Measurements from ENCODE around the gene IGF2BP2.
A peak's percentile ranks its signal among the peaks of the same experiment; 100 is the strongest.
"Not testable (repeated sequence)": the region's sequence is repeated elsewhere in the genome, so short reads cannot be mapped to it uniquely, and the experiment has no call there.

The IGF2BP2 gene

DNA sequence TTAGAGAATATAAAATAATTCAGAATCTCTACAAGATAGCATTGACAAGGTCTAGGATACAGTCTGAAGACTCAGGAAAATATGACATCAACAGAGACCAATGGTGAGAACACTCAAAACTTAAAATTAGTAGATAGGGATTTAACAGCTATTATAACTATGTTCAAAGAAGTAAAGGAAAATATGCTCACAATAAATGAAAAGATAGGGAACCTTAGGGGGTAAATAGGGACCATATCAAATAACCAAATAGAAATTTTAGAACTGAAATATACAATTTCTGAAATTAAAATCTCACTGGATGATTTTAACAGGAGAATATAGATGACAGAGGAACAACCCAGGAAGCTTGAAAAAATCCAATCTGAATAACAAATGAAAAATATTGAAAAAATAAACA, 31.8 kb upstream of the IGF2BP2 start:
- H3K4me3 ChIP-seq (ENCODE audit: low read depth, low read length): no peak overlapping the region
- no peak for TF ChIP-seq POLR2A (IDR thresholded peaks at IDR 0.05; ENCODE audit: extremely low read depth, insufficient read length)
- TF ChIP-seq MYC (IDR thresholded peaks at IDR 0.05; ENCODE audit: low read depth, low read length): no peak
- TF ChIP-seq, protein P1, sequence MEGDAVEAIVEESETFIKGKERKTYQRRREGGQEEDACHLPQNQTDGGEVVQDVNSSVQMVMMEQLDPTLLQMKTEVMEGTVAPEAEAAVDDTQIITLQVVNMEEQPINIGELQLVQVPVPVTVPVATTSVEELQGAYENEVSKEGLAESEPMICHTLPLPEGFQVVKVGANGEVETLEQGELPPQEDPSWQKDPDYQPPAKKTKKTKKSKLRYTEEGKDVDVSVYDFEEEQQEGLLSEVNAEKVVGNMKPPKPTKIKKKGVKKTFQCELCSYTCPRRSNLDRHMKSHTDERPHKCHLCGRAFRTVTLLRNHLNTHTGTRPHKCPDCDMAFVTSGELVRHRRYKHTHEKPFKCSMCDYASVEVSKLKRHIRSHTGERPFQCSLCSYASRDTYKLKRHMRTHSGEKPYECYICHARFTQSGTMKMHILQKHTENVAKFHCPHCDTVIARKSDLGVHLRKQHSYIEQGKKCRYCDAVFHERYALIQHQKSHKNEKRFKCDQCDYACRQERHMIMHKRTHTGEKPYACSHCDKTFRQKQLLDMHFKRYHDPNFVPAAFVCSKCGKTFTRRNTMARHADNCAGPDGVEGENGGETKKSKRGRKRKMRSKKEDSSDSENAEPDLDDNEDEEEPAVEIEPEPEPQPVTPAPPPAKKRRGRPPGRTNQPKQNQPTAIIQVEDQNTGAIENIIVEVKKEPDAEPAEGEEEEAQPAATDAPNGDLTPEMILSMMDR (IDR thresholded peaks at IDR 0.05; ENCODE audit: low read depth, low read length): no peak
- TF ChIP-seq, protein P2, sequence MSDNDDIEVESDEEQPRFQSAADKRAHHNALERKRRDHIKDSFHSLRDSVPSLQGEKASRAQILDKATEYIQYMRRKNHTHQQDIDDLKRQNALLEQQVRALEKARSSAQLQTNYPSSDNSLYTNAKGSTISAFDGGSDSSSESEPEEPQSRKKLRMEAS (IDR thresholded peaks at IDR 0.05; ENCODE audit: low read depth, low read length): no peak
- DNase-seq (ENCODE audit: low read depth): no peak

DNA sequence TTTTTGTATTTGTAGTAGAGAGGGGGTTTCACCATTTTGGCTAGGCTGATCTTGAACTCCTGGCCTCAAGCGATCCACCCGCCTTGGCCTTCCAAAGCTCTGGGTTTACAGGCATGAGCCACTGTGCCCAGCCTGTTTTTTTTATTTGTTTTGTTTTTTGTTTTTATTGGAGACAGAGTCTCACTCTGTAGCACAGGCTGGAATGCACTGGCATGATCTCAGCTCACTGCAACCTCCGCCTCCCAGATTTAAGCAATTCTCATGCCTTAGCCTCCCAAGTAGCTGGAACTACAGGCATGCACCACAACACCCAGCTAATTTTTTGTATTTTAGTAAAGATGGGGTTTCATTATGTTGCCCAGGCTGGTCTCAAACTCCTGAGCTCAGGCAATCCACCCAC, 28.9 kb upstream of the IGF2BP2 start:
- not testable (repeated sequence) for DNase-seq (ENCODE audit: low read depth); H3K4me3 ChIP-seq (ENCODE audit: low read depth, low read length)

DNA sequence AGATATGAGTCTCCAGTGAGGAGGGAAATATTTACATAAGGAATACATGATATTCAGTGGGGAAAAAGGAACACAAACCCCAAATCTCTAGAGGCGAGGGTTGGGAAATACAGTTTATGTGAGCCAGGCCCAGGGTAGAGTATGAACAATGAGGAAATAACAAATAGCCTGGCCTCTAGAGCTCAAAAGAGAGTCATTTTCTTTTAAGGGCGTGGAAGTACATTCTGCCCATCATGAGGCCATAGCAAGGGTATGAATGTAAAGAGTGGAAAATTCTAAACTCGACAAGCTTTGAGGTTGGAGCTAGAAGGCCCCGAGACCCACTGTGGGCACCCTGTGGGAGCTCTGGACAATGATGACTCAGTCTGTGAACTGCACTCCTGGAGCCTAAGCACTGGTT, 27.8 kb upstream of the IGF2BP2 start:
- peak; percentile 66 for DNase-seq (ENCODE audit: low read depth)
- TF ChIP-seq, protein P2 (IDR thresholded peaks at IDR 0.05; ENCODE audit: low read depth, low read length): no peak
- TF ChIP-seq MYC (IDR thresholded peaks at IDR 0.05; ENCODE audit: low read depth, low read length): no peak
- no peak for TF ChIP-seq POLR2A (IDR thresholded peaks at IDR 0.05; ENCODE audit: extremely low read depth, insufficient read length)
- TF ChIP-seq, protein P1 (IDR thresholded peaks at IDR 0.05; ENCODE audit: low read depth, low read length): no peak
- H3K4me3 ChIP-seq (ENCODE audit: low read depth, low read length): no peak overlapping the region

DNA sequence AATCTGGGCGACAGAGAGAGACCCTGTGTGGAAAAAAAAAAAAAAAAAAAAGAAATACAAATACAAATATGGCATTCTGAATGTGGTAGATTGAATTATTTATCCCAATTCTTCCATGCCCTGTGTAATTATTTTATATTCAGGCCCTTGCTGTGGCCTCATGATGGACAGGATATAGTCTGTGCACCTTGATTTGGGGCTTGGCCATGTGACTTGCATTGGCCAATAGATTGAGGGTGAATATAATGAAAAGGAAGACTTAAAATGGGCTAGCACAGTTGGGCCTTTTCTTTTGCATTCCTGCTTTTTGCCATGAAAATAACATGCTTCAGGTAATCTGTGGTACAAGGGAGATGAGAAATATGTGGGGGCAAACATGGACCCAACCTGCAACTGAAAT, 27.1 kb upstream of the IGF2BP2 start:
- no peak overlapping the region for H3K4me3 ChIP-seq (ENCODE audit: low read depth, low read length)
- TF ChIP-seq, protein P1 (IDR thresholded peaks at IDR 0.05; ENCODE audit: low read depth, low read length): no peak
- no peak for TF ChIP-seq MYC (IDR thresholded peaks at IDR 0.05; ENCODE audit: low read depth, low read length)
- TF ChIP-seq, protein P2 (IDR thresholded peaks at IDR 0.05; ENCODE audit: low read depth, low read length): no peak
- no peak for TF ChIP-seq POLR2A (IDR thresholded peaks at IDR 0.05; ENCODE audit: extremely low read depth, insufficient read length)
- no peak for DNase-seq (ENCODE audit: low read depth)

DNA sequence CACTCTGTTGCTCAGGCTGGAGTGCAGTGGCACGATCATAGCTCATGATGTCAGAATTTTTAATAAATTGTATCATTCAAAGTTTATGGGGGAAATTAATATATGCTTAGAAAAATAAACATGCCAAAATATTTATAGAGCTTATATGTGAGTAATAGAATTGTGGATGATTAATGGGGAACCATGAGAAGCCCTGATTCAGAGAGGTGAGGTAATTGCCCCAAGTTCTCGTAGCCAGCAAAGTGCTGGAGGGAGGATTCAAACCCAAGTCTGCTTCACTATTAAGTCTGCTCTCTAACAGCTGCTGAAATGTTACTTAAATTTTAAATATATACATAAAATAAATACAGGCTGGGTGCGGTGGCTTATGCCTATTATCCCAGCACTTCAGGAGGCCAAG, 26.2 kb upstream of the IGF2BP2 start:
- H3K4me3 ChIP-seq (ENCODE audit: low read depth, low read length): no peak overlapping the region
- DNase-seq (ENCODE audit: low read depth): no peak
- TF ChIP-seq, protein P2 (IDR thresholded peaks at IDR 0.05; ENCODE audit: low read depth, low read length): no peak
- TF ChIP-seq, protein P1 (IDR thresholded peaks at IDR 0.05; ENCODE audit: low read depth, low read length): no peak
- no peak for TF ChIP-seq MYC (IDR thresholded peaks at IDR 0.05; ENCODE audit: low read depth, low read length)
- TF ChIP-seq POLR2A (IDR thresholded peaks at IDR 0.05; ENCODE audit: extremely low read depth, insufficient read length): no peak

DNA sequence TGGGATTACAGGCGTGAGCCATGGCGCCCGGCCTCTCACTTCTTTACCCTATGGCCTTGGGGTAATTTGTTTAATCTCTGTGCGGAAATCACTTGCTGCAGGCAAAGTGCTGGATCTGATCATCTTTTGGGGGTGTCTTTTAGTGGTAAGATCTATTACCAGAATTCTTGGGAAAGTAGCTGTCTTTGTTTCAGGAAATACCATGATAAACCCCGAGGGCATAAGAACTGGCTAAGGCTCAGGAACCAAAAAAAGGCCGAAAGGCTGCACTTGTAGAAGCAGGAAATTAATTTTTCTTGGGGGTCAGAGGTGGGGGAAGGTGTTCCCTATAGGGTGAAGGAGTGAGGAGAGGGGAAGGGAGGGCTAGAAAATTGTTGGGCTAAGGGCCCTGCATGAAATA, 22.7 kb upstream of the IGF2BP2 start:
- DNase-seq (ENCODE audit: low read depth): no peak
- no peak overlapping the region for H3K4me3 ChIP-seq (ENCODE audit: low read depth, low read length)
- TF ChIP-seq MYC (IDR thresholded peaks at IDR 0.05; ENCODE audit: low read depth, low read length) (no peak), POLR2A (IDR thresholded peaks at IDR 0.05; ENCODE audit: extremely low read depth, insufficient read length) (no peak)

DNA sequence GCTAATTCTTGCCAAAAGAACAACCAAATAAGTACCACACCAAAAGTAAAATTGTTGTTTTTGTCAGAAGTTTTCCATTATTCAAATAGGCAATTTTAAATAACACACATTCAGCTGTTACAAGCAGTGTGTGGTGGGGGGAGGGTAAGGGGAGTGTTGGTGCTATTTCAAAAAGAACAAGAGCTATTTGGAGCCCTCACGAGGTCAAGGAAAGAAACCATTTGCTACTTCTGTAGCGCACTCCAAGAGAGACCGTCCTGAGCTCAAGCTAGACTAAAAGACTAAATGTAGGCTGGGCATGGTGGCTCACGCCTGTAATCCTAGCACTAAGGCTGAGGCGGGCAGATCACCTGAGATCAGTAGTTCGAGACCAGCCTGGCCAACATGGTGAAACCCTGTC, 21.2 kb upstream of the IGF2BP2 start:
- no peak overlapping the region for H3K4me3 ChIP-seq (ENCODE audit: low read depth, low read length)
- no peak for DNase-seq (ENCODE audit: low read depth)
- TF ChIP-seq MYC (IDR thresholded peaks at IDR 0.05; ENCODE audit: low read depth, low read length) (no peak), POLR2A (IDR thresholded peaks at IDR 0.05; ENCODE audit: extremely low read depth, insufficient read length) (no peak)
- TF ChIP-seq, protein P2 (IDR thresholded peaks at IDR 0.05; ENCODE audit: low read depth, low read length): no peak
- TF ChIP-seq, protein P1 (IDR thresholded peaks at IDR 0.05; ENCODE audit: low read depth, low read length): no peak
